ENCODE results near the gene CSMD2. TPM values are rescaled to one million over a fixed set of nuclear protein-coding genes. Genes with fewer than 3 reads are reported as not detected.

The CSMD2 gene
- total and polyA plus RNA-seq, 2 of the 8 experiments (the other 6 are each of a cell fraction or from before 2014, with no cell fraction given), result 7.0 to 14.7 TPM

- TF ChIP-seq EGR1 (IDR thresholded peaks at IDR 0.05; ENCODE audit: borderline replicate concordance, low read depth, low read length), result no peak
- TF ChIP-seq POLR2A (IDR thresholded peaks at IDR 0.05; ENCODE audit: control extremely low read depth in 1 of 2, low read depth in 2 of 2, low read length in 2 of 2), result no peak
- no peak for TF ChIP-seq CBX5 (IDR thresholded peaks at IDR 0.05; ENCODE audit: low read depth, low read length)
- TF ChIP-seq, protein P1, sequence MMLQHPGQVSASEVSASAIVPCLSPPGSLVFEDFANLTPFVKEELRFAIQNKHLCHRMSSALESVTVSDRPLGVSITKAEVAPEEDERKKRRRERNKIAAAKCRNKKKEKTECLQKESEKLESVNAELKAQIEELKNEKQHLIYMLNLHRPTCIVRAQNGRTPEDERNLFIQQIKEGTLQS (IDR thresholded peaks at IDR 0.05; ENCODE audit: insufficient read depth, low read depth, low read length), result no peak
- TF ChIP-seq SIN3A (conservative IDR thresholded peaks at IDR 0.05 in 1 of 2, IDR thresholded peaks at IDR 0.05 in 1 of 2; ENCODE audit: low read depth in 1 of 2, low read length in 2 of 2), result no peak
Observed at GRCh38 chr1:33602271-33602670, 562.8 kb downstream of the CSMD2 start (continued).
